GM12878 (cell line): ENCODE data around the gene ARHGEF6. TPM values are rescaled to one million over a fixed set of nuclear protein-coding genes. Genes with fewer than 3 reads are reported as not detected.
A peak's percentile ranks its signal among the peaks of the same experiment; 100 is the strongest.

Source experiments
- ATAC-seq: fragments of 200-7000 bp; cut with Tn5 transposase; 3 replicates; pipeline ENCODE4 v1.9.1; 2020; ENCODE audit warnings: mild to moderate bottlenecking, moderate library complexity
- BruUV-seq: library from RNA; stranded (reverse); fragments of 400-500 nt; replicated peaks from 2 replicates; lab custom pipeline; 2021; lab: Mats Ljungman, UMichigan
- CTCF ChIA-PET: fragments of 300-600 bp; sonication (Branson Sonifier 250); formaldehyde crosslinking; extraction: SDS; loops from one replicate; lab custom pipeline; 2021; ENCODE audit warnings: inconsistent platforms; lab: Yijun Ruan, JAX
- POLR2A ChIA-PET: fragments of 350-600 bp; formaldehyde crosslinking; extraction: SDS; loops from one replicate; lab custom pipeline; 2021; ENCODE audit warnings: inconsistent platforms; lab: Charles Lee
- RAD21 ChIA-PET: fragments of 300-600 bp; sonication (Branson Sonifier 250); formaldehyde crosslinking; loops from one replicate; lab custom pipeline; 2023; ENCODE audit warnings: antibody characterized with exemption; ENCODE audit not compliant: unreplicated experiment; lab: Charles Lee
- SMC1A ChIA-PET: fragments of 300-600 bp; sonication (Branson Sonifier 250); formaldehyde crosslinking; loops from one replicate; lab custom pipeline; 2023; ENCODE audit not compliant: unreplicated experiment, uncharacterized antibody; lab: Charles Lee
- DNase-seq: peaks from one replicate; pipeline ENCODE4 v3.0.0-alpha.2; 2011; ENCODE audit warnings: low read depth, low spot score
- FAIRE-seq: peaks from 3 replicates; lab custom pipeline; 2011; peaks lifted over from hg19 to GRCh38; lab: Jason Lieb, UNC
- H2AFZ ChIP-seq: 2 replicates; pipeline ENCODE4 v1.6.0; 2011; ENCODE audit warnings: low read depth, low read length, control low read depth; ENCODE audit not compliant: control insufficient read depth
- H3K27ac ChIP-seq: 2 replicates; pipeline ENCODE4 v1.5.1; 2011; ENCODE audit warnings: control low read depth; ENCODE audit not compliant: control insufficient read depth, insufficient read depth
- H3K27me3 ChIP-seq, 2 experiments: replicated peaks in 1 of 2; 2 replicates each; pipeline versions ENCODE4 v1.6.0 to v1.6.1; 2011; ENCODE audit warnings: low read length in 1 of 2; ENCODE audit not compliant: control insufficient read depth in 2 of 2, insufficient read depth in 2 of 2
- H3K36me3 ChIP-seq, 2 experiments: 2 replicates each; pipeline ENCODE4 v1.5.1; 2011; ENCODE audit warnings: low read length in 1 of 2; ENCODE audit not compliant: control insufficient read depth in 2 of 2, insufficient read depth in 2 of 2
- H3K4me1 ChIP-seq: 2 replicates; pipeline ENCODE4 v1.6.1; 2011; ENCODE audit warnings: mild to moderate bottlenecking, low read length, moderate library complexity, mixed read lengths; ENCODE audit not compliant: control insufficient read depth, insufficient read depth
- H3K4me2 ChIP-seq: 2 replicates; pipeline ENCODE4 v1.6.0; 2011; ENCODE audit warnings: control low read depth; ENCODE audit not compliant: control insufficient read depth, insufficient read depth
- H3K4me3 ChIP-seq: fragments of 200-600 bp; sonication (generic); 2 replicates; pipeline ENCODE4 v1.5.1; 2016
- H3K79me2 ChIP-seq: 2 replicates; pipeline ENCODE4 v1.6.0; 2011; ENCODE audit warnings: low read length; ENCODE audit not compliant: control insufficient read depth, insufficient read depth
- H3K9ac ChIP-seq: 2 replicates; pipeline ENCODE4 v1.8.0; 2011; ENCODE audit warnings: low read length, control low read depth, mixed read lengths; ENCODE audit not compliant: control insufficient read depth, insufficient read depth
- H3K9me3 ChIP-seq: replicated peaks from 3 replicates; pipeline ENCODE4 v1.5.1; 2011; ENCODE audit warnings: mild to moderate bottlenecking, low read length; ENCODE audit not compliant: control insufficient read depth, insufficient read depth
- H4K20me1 ChIP-seq: 2 replicates; pipeline ENCODE4 v1.6.0; 2011; ENCODE audit not compliant: control insufficient read depth, insufficient read depth
- CEBPB ChIP-seq, 2 experiments: fragments of 150-350 bp in 1 of 2; IDR thresholded peaks; 2 replicates each; pipeline ENCODE4 v1.6.1; 2012 to 2014; ENCODE audit warnings: low read depth in 2 of 2, low read length in 2 of 2, borderline replicate concordance in 1 of 2, inconsistent platforms in 1 of 2
- CREB1 ChIP-seq: IDR thresholded peaks from 2 replicates; pipeline ENCODE4 v1.6.1; 2012; ENCODE audit warnings: low read depth, mild to moderate bottlenecking, inconsistent platforms
- ETV6 ChIP-seq, 2 experiments: fragments of 450-650 bp in 1 of 2; IDR thresholded peaks in 1 of 2; conservative IDR thresholded peaks in 1 of 2; 2 replicates each; pipeline ENCODE4 v1.6.1; 2014; ENCODE audit warnings: antibody characterized with exemption in 1 of 2, borderline replicate concordance in 1 of 2, low read depth in 1 of 2, mild to moderate bottlenecking in 1 of 2, moderate library complexity in 1 of 2
- HSF1 ChIP-seq: fragments of 150-350 bp; IDR thresholded peaks from 2 replicates; pipeline ENCODE4 v1.6.1; 2014; ENCODE audit warnings: mild to moderate bottlenecking, low read depth, low read length
- POLR2AphosphoS2 ChIP-seq: IDR thresholded peaks from 2 replicates; pipeline ENCODE4 v1.6.1; 2011; ENCODE audit warnings: low read depth, mild to moderate bottlenecking, low read length, improper control_type of control experiment, moderate library complexity
- SIX5 ChIP-seq: IDR thresholded peaks from 2 replicates; pipeline ENCODE4 v1.6.1; 2011; ENCODE audit warnings: mild to moderate bottlenecking, low read depth, low read length, moderate library complexity; ENCODE audit not compliant: severe bottlenecking
- TARDBP ChIP-seq: IDR thresholded peaks from 2 replicates; pipeline ENCODE4 v1.6.1; 2016; ENCODE audit warnings: borderline replicate concordance
- ZNF622 ChIP-seq: fragments of 450-650 bp; IDR thresholded peaks from 2 replicates; pipeline ENCODE4 v1.6.1; 2017; ENCODE audit warnings: mild to moderate bottlenecking, inconsistent platforms
- WGBS: methylation state at CpG from one replicate; pipeline ENCODE4 v1.1.6; 2016; ENCODE audit warnings: low lambda C conversion rate; ENCODE audit not compliant: insufficient replicate concordance, insufficient coverage; ENCODE audit errors: missing lambda C conversion rate; 5-methylcytosine and 5-hydroxymethylcytosine counted together
- in situ Hi-C: fragments of 300-500 bp; cut with MboI; formaldehyde crosslinking; loops from 9 replicates; pipeline ENCODE4 v1.14.3; 2018; ENCODE audit warnings: mixed read lengths
- intact Hi-C: fragments of 100-400 bp; cut with micrococcal nuclease; formaldehyde crosslinking; loops from one replicate; pipeline ENCODE4 v1.14.2; 2022; ENCODE audit not compliant: unreplicated experiment
- polyA plus RNA-seq, 11 experiments: library from polyadenylated mRNA; depleted of rRNA in 4 of 11; unstranded in 6 of 11; stranded (reverse) in 5 of 11; fragments of >200 nt; fragmentation: Nextera tagmentation in 4 of 11; fragmentation: Illumina TruSeq in 1 of 11; extraction: Ambion mirVana in 4 of 11; extraction: Trizol in 1 of 11; gene quantifications; 1 replicate in 1 of 11; 2 replicates in 10 of 11; pipeline versions ENCODE4 v1.2.1 to v1.2.3, GENCODE V29; 2011 to 2016; ENCODE audit warnings: inconsistent platforms in 2 of 11, missing spikeins in 2 of 11, low read depth in 1 of 11
- total RNA-seq, 4 experiments: library from RNA; depleted of rRNA in 3 of 4; stranded (reverse); fragments of >200 nt in 3 of 4; fragmentation: Illumina TruSeq in 1 of 4; extraction: Trizol in 1 of 4; gene quantifications; 2 replicates each; pipeline versions ENCODE4 v1.2.1 to v1.2.3, GENCODE V29; 2013 to 2021
- TF ChIP-seq, protein P1 (sequence below): IDR thresholded peaks from 2 replicates; pipeline ENCODE4 v1.6.1; 2012; ENCODE audit warnings: low read depth, low read length, improper control_type of control experiment
- TF ChIP-seq, protein P2 (sequence below): IDR thresholded peaks from 2 replicates; pipeline ENCODE4 v1.6.1; 2011; ENCODE audit warnings: low read depth, mild to moderate bottlenecking, low read length, moderate library complexity, borderline replicate concordance; ENCODE audit errors: extremely low read depth

Gene ARHGEF6
- total and polyA plus RNA-seq, 10 of the 15 experiments (the other 5 are each of a cell fraction or from before 2014, with no cell fraction given): 5.4 to 29.7 (median 18.0) TPM

- H3K4me1 ChIP-seq: peaks cover 3% of the 10 kb centered on the region; the same call in 1 of the 2 replicates
These were observed 2.7 kb downstream of the ARHGEF6 start for GRCh38 chrX:136778020-136778419.

DNA sequence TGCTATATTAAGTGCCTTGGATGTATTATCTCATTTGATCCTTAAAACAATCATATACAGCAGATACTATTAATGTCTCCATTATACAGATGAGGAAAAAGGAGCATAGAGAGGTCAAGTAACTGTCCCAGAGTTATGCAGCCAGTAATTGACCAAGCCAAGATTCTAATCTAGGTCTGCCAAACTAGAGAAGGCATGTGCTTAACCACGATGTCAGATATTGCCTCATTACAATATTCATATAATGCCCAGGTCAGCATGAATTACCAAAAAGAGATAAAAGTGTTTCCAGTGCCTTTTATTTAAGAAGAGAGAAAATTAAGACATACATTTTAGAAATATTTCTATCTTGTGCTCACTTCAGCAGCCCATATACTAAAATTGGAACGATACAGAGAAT is 7.1 kb downstream of the ARHGEF6 start:
- CTCF ChIA-PET: no interaction called here
- POLR2A ChIA-PET: no interaction called here
- Histone ChIP-seq H3K27ac (no peak overlapping the region), H3K4me2 (no peak overlapping the region), H4K20me1 (no peaks in the 10 kb centered on the region), H3K9me3 (no peaks in the 10 kb centered on the region), H3K4me3 (no peak overlapping the region), H3K79me2 (peaks cover 2% of the 10 kb centered on the region), H2AFZ (no peak overlapping the region), H3K27me3 (no peaks in the 10 kb centered on the region), H3K4me1 (no peaks in the 10 kb centered on the region; the same call in 1 of the 2 replicates), H3K9ac (no peak overlapping the region), H3K36me3 (no peaks in the 10 kb centered on the region)
- intact Hi-C loops (no loop called here), in situ Hi-C loops (no loop called here)
- WGBS: 40% methylated on average over 2 of the region's 2 CpGs
- FAIRE-seq: no peak
- no peak for ATAC-seq
- no TSS peak for BruUV-seq
- SMC1A ChIA-PET: no interaction called here
- RAD21 ChIA-PET: no interaction called here
- TF ChIP-seq ETV6 (conservative IDR thresholded peaks at IDR 0.05 in 1 of 2, IDR thresholded peaks at IDR 0.05 in 1 of 2; ENCODE audit: borderline replicate concordance in 1 of 2, low read depth in 1 of 2) (no peak), CREB1 (no peak), TARDBP (no peak), ZNF622 (no peak), CEBPB (IDR thresholded peaks at IDR 0.05; ENCODE audit: borderline replicate concordance in 1 of 2, low read depth in 2 of 2, low read length in 2 of 2) (no peak), HSF1 (no peak), POLR2AphosphoS2 (no peak)
- TF ChIP-seq, protein P1, sequence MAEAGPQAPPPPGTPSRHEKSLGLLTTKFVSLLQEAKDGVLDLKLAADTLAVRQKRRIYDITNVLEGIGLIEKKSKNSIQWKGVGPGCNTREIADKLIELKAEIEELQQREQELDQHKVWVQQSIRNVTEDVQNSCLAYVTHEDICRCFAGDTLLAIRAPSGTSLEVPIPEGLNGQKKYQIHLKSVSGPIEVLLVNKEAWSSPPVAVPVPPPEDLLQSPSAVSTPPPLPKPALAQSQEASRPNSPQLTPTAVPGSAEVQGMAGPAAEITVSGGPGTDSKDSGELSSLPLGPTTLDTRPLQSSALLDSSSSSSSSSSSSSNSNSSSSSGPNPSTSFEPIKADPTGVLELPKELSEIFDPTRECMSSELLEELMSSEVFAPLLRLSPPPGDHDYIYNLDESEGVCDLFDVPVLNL: no peak
- TF ChIP-seq, protein P2, sequence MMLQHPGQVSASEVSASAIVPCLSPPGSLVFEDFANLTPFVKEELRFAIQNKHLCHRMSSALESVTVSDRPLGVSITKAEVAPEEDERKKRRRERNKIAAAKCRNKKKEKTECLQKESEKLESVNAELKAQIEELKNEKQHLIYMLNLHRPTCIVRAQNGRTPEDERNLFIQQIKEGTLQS: no peak
- DNase-seq: no peak

More at GRCh38 chrX:136778020-136778419, 2.7 kb downstream of the ARHGEF6 start:
- Histone ChIP-seq H3K9ac (no peak overlapping the region), H3K4me3 (no peak overlapping the region), H4K20me1 (no peaks in the 10 kb centered on the region), H3K4me2 (no peak overlapping the region), H2AFZ (no peak overlapping the region), H3K36me3 (no peaks in the 10 kb centered on the region), H3K79me2 (peaks cover 6% of the 10 kb centered on the region), H3K27ac (no peak overlapping the region), H3K27me3 (no peaks in the 10 kb centered on the region), H3K9me3 (no peaks in the 10 kb centered on the region)
- in situ Hi-C loops (no loop called here), intact Hi-C loops (loop anchor here (5.0 kb wide), 1 partner anchor 89 kb away; no protein-coding TSS in a partner anchor)
- ChIA-PET POLR2A (interaction anchor here (1.5 kb wide), 1 partner anchor 10 kb away, joined by 7 read pairs; no protein-coding TSS in a partner anchor), RAD21 (interaction anchor here (2.4 kb wide), 1 partner anchor 18 kb away, joined by 7 read pairs; no protein-coding TSS in a partner anchor), SMC1A (interaction anchor here (0.5 to 2.2 kb wide), 3 partner anchors 67 to 234 kb away, joined by 3 to 7 read pairs (median 3); no protein-coding TSS in a partner anchor), CTCF (no interaction called here)
- BruUV-seq: no TSS peak
- no peak for DNase-seq
- FAIRE-seq: no peak
- TF ChIP-seq SIX5: no peak
- 35% methylated on average over 3 of the region's 3 CpGs for WGBS
- peak; percentile 55 for ATAC-seq
